GM19193 (cell line): ENCODE results near the gene TMEM253.

Experiments
- POLR2A ChIP-seq: IDR thresholded peaks from 4 replicates; pipeline ENCODE4 v1.6.1; 2011; ENCODE audit not compliant: insufficient read depth, insufficient read length; ENCODE audit errors: extremely low read depth

TMEM253 gene

DNA sequence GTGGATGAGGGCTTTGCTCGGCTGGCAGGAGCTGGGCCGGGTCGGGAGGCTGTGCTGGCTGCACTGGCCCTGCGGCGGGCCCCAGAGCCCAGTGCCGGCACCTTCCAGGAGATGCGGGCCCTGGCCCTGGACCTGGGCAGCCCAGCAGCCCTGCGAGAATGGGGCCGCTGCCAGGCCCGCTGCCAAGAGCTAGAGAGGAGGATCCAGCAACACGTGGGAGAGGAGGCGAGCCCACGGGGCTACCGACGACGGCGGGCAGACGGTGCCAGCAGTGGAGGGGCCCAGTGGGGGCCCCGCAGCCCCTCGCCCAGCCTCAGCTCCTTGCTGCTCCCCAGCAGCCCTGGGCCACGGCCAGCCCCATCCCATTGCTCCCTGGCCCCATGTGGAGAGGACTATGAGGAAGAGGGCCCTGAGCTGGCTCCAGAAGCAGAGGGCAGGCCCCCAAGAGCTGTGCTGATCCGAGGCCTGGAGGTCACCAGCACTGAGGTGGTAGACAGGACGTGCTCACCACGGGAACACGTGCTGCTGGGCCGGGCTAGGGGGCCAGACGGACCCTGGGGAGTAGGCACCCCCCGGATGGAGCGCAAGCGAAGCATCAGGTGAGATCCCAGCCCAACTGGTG lies 19.2 kb upstream of the TMEM253 start:
- TF ChIP-seq POLR2A, result no peak

DNA sequence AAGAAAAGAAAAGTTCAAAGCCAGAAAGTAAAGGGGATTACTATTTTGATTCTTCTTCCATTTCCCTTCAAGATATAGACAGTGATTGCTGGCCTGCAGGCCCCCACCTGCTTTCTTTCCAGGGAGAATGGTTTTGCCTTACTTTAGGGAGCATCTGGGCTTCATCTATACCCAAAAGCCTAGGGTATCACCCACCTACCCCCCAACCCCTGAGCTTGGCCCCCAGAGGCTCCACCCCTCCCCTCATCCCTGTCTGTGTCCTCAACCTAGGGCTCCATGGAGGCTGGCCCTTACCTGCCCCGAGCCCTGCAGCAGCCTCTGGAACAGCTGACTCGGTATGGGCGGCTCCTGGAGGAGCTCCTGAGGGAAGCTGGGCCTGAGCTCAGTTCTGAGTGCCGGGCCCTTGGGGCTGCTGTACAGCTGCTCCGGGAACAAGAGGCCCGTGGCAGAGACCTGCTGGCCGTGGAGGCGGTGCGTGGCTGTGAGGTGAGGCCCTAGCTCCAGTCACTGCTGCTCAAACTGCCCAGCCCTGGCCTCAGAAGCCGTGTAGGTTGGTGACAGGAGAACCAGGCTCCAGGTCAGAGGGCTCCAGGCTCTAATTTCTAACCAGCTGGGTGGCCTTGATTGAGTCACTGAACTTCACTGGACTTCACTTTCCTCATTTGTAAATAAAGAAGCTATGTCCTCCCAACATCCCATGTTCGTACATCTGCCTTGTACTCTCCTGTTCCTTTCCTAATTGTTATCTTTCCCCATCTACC lies 17.1 kb upstream of the TMEM253 start:
- no peak for TF ChIP-seq POLR2A

DNA sequence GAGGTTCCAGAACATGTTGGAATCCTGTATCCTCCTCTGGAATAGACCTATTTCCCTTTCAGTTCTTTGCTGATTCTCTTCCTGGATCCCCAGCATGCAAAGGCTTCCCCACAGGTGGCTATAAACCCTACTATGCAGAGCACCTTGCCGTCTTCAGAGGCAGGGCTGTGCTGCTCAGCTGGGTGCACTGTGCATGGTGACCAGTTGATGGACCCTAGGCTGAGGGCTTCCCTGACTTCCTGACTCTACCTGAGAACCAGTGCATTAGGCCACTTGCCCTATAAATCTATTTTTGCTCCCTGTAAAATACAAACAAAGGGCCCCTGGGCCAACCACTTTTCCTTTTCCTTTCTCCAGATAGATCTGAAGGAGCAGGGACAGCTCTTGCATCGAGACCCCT lies 16.5 kb upstream of the TMEM253 start:
- no peak for TF ChIP-seq POLR2A

DNA sequence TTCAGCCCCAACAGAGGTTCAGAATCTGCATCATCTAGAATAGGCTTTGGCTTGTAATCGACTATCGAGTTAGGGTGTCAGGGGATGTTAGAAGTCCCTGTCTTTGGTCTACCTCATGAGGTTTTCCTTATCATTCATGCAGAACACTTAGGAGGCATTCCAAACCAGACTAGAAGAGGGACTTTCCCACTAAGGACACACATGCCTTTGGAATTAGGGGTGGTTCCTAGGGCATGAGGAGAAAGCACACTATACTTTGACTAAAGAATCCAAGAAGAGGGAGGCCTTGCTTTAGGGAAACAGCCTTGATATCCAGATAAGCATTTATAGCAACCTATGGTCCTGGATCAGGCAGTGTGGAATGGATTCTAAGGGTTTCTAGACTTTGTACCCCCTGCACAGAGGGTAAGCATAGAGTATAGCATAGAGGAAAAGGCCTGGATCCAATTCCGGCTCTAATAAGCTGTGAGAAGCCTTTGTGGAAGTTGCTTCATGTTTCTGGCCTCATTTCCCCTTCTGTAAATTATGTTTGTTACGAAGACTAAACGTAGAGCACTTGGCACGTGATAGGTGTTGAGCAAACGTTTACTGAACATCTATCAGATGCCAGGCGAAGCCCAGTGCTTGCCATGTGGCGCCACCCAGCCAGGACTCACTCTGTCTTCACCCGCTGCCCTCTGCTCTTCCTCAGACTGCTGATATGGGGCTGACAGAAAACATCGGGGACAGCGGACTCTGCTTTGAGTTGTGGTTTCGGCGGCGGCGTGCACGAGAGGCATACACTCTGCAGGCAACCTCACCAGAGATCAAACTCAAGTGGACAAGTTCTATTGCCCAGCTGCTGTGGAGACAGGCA lies 15.6 kb upstream of the TMEM253 start:
- TF ChIP-seq POLR2A, result no peak

DNA sequence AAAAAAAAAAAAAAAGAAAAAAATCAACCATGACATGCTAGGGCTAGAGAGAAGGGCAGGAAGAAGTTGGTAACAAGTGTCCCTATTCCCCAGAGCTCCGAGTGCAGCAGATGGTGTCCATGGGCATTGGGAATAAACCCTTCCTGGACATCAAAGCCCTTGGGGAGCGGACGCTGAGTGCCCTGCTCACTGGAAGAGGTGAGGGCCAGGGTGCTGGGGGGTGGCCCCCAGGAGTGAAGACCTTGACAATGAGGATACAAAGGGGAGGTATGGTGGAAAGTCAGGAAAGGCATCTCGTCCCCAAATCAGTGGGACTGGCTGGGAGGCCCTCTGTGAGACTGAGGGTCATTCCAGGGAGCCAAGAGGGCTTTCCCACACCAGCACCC lies 14.0 kb upstream of the TMEM253 start:
- no peak for TF ChIP-seq POLR2A

DNA sequence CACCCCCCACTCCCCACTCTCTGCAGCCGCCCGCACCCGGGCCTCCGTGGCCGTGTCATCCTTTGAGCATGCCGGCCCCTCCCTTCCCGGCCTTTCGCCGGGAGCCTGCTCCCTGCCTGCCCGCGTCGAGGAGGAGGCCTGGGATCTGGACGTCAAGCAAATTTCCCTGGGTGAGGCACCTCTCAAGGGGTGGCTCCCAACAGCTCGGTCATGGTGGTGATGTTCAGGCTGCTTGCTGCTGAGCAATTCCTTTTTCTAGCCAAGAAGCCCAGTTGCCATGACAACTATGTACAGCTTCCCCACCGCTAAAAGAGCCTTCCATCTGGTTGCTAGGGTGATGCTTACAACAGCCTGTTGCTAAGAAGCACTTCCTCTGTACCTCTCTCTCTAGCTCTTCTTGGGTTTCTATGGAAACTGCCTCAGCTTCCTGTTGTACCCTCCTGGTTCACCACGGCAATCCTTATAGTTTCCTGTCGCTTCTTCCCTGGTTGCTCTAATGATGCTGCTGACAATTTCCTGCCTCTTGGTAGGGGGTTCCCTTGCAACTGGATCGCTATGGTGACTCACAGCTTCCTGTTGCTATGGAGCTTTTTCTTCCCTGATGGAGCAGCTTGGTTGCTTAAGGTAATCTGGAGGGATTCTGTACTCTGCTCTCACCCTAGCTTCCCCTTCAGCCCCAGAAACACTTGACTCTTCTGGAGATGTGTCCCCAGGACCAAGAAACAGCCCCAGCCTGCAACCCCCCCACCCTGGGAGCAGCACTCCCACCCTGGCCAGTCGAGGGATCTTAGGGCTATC lies 13.4 kb upstream of the TMEM253 start:
- no peak for TF ChIP-seq POLR2A

DNA sequence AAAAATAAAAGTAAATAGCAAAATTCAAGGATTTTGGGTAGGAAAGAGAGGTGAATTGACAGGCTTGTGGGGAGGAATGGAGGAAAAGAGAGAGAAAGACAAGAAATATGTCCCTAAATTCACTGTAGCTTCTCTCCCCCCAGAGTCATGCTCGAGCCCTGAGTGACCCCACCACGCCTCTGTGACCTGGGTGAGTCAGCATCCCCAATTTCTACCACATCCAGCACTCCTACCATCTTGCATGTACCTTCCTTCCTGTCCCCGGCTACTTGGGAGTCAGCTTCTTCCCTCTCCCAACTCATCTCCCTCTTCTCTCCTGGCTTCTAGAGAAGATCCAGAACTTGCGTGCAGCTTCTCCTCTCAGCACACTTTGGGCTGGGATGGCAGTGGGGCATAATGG lies 12.2 kb upstream of the TMEM253 start:
- TF ChIP-seq POLR2A, result no peak

DNA sequence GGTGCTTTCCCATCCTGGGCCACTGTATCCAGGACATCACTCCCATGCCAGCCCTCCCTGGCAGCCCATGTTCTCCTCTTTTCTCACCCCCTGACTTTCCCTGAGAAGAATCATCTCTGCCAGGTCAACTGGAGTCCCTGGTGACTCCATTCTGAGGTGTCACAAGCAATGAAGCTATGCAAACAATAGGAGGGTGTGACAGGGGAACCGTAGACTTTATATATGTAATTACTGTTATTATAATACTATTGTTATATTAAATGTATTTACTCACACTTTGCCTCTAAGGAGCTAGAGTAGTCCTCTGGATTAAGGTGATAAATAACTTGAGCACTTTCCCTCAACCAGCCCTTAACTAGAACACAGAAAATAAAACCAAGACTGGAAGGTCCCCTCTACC lies 11.6 kb upstream of the TMEM253 start:
- TF ChIP-seq POLR2A, result no peak

DNA sequence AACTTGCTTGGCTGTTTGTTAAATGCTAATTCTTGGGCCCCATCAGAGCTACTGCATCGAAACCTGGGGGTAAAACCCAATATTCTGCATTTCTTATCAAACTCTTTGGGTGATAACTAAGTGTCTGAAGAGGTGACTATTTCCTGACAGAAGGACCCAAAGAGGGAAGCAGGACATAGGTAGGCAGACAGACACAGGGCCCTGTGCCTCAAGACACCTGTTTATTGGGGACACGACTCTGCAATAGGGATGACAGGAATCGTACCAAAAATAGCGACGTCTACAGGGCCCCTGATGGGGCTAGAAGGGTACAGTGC lies 11.0 kb upstream of the TMEM253 start:
- TF ChIP-seq POLR2A, result no peak

DNA sequence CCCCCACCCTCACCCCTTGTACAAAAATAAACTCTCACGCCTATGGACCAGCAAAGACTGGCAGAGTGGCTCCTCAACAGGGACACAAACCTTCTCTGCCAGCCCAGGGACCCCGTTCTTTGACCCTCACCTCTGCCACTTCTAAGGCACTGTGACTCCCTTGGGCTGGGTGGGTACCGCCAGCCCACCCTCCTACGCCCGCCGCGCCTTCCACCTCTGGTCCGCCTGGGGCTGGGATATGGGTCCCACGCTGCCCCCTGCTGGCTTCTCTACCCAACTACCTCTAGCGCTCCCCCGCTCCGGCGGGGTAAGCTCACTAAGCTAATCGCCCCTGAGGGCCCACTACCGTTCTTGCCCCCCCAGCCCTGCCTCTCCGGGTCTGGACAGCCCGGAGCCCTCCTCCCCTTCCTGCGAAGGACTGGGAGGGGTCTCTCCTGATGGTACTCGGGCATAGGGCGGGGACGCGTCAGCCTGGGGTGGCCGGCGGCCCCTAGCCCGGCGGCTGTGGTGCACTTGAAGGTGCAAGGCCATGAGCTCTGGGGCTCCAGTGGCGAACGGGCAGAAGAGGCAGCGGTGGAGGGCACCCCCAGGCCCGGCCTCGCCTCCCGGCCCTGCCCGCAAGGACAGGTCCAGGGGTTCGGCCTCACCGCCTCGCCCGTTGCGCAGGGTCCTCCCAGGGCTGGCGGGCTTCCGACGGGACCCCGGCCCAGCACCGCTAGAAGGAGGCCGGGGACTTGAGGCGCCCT lies 10.5 kb upstream of the TMEM253 start:
- TF ChIP-seq POLR2A, result no peak

DNA sequence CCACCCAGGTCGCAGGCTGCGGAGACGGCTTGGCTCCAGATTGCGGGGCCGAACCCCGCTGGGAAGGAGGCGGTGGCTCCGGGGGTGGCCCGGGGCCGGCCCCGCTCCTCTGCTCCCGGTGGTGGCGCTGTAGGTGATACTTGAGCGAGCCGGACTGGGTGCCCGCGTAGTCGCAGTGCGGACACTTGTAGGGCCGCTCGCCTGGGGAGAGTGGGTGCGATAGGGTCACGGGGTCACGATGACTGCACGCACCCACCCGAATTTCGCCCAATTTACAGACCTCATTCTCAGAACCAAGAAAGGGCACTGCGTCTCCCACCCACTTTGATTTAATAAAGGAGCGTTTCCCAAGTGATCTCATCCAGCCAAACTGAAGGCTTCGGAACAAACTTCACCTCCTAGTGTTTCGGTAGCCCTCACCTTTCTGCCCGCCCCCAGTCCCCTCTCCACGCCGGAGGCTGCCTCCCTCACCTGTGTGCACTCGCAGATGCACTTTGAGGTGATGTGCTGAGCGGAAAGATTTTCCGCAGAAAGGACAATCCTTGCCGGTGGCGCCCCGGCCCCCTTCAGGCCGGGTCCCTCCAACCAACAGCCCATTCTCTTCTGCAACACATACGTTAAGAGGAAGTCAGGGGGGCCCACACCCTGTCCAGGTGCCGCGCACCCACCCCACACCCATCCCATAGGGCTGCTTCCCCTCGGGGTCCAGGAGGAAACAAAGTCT lies 9.8 kb upstream of the TMEM253 start:
- TF ChIP-seq POLR2A, result no peak

DNA sequence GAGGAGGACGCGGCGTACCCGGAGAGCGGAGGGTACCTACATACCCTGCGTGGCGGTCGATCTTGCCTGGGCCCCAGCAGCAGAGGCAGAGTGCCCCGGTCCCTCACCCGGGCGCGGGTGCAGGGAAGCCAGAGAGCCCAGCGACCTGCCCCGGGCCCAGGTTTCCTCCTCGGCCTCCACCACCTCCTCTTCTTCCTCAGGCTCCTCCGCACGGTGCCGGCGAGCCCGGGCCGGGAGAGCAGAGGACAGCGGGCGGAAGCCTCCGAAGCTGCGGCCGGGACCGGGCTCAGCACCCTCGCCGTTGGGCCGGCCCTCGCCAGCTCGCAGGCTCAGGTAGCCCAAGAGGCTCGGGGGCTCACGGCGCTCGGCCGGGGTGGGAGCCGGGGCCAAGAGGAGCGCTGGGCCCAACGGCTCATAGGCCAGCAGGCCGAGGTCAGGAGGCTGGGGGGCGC lies 9.0 kb upstream of the TMEM253 start:
- no peak for TF ChIP-seq POLR2A

DNA sequence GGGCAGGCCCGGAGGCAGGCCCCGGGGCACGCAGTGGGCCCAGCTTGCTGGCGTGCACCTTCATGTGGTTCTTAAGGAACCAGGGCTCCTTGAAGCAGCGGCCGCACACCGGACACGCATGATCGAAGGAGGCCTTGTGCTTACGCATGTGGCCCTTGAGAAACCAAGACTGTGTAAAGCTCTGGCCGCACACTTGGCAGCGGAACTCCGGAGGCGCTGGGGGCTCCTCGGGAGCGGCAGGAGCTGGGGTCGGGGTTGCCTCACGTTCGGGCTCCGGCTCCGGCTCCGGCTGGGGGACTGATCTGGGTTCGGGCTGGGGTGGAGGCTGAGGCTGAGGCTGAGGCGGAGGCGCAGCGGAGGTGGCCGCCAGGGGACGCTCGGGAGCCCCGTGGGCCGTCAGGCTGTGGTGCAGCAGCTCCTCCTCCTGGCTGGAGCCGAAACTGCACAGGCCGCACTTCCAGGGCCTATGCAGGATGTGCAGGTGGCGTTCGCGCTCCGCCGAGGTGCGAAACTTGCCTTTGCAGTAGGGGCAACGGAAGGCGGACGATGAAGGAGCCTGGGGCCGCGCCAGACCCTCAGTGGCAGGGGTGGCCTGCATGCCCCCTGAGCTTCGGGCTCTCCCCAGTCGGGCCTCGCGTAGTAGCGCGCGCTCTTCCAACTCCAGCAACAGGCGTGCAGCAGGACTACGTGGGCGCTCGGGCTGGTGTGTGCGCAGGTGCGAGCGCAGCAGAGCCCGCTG lies 8.4 kb upstream of the TMEM253 start:
- TF ChIP-seq POLR2A, result no peak
